GM19240 (cell line): ENCODE measurements around the gene ITGA11.

Source experiments
- DNase-seq: peaks from one replicate; pipeline ENCODE4 v3.0.0; 2011; ENCODE audit warnings: low spot score; ENCODE audit not compliant: insufficient read length

The ITGA11 gene

GRCh38 chr15:68354268-68354667 is 77.7 kb downstream of the ITGA11 start:
- DNase-seq = no peak

GRCh38 chr15:68353421-68354135 is 78.4 kb downstream of the ITGA11 start:
- DNase-seq = no peak

GRCh38 chr15:68352401-68353062 is 79.4 kb downstream of the ITGA11 start:
- DNase-seq = no peak

- DNase-seq = no peak
Observed at GRCh38 chr15:68349151-68349550, 82.8 kb downstream of the ITGA11 start.

GRCh38 chr15:68348606-68349005 is 83.4 kb downstream of the ITGA11 start:
- no peak for DNase-seq

GRCh38 chr15:68348081-68348480 is 83.9 kb downstream of the ITGA11 start:
- DNase-seq = no peak

GRCh38 chr15:68347392-68347791 is 84.6 kb downstream of the ITGA11 start:
- no peak for DNase-seq

- no peak for DNase-seq
Observed at GRCh38 chr15:68346979-68347378, 85.0 kb downstream of the ITGA11 start.

GRCh38 chr15:68345481-68345880 is 86.5 kb downstream of the ITGA11 start:
- DNase-seq = no peak

- no peak for DNase-seq
Observed at GRCh38 chr15:68344600-68344999, 87.4 kb downstream of the ITGA11 start.

- no peak for DNase-seq
Observed at GRCh38 chr15:68343579-68344225, 88.3 kb downstream of the ITGA11 start.

- DNase-seq = no peak
Observed at GRCh38 chr15:68341760-68342725, 89.9 kb downstream of the ITGA11 start.

- no peak for DNase-seq
Observed at GRCh38 chr15:68340726-68341671, 91.0 kb downstream of the ITGA11 start.

- DNase-seq = no peak
Observed at GRCh38 chr15:68339481-68339880, 92.5 kb downstream of the ITGA11 start.

GRCh38 chr15:68337826-68338225 is 94.1 kb downstream of the ITGA11 start:
- no peak for DNase-seq

GRCh38 chr15:68336516-68336915 is 95.4 kb downstream of the ITGA11 start:
- DNase-seq = no peak

GRCh38 chr15:68335655-68336054 is 96.3 kb downstream of the ITGA11 start:
- no peak for DNase-seq

- no peak for DNase-seq
Observed at GRCh38 chr15:68335251-68335650, 96.7 kb downstream of the ITGA11 start.

- no peak for DNase-seq
Observed at GRCh38 chr15:68334661-68335124, 97.3 kb downstream of the ITGA11 start.

GRCh38 chr15:68333775-68334470 is 98.0 kb downstream of the ITGA11 start:
- DNase-seq = no peak
